Stimulated activated CD4-positive, alpha-beta T cell treated with anti-CD3 and anti-CD28 coated beads, Interleukin-2, amount 100 ng/mL, for 48 hours (primary cell): ENCODE results near the gene ZNF784.
"Not testable (repeated sequence)": the region's sequence is repeated elsewhere in the genome, so short reads cannot be mapped to it uniquely, and the experiment has no call there.

Experiments used
- DNase-seq, 2 donors: peaks; one replicate each; pipeline ENCODE4 v3.0.0-alpha.2; 2020

Gene ZNF784

DNA sequence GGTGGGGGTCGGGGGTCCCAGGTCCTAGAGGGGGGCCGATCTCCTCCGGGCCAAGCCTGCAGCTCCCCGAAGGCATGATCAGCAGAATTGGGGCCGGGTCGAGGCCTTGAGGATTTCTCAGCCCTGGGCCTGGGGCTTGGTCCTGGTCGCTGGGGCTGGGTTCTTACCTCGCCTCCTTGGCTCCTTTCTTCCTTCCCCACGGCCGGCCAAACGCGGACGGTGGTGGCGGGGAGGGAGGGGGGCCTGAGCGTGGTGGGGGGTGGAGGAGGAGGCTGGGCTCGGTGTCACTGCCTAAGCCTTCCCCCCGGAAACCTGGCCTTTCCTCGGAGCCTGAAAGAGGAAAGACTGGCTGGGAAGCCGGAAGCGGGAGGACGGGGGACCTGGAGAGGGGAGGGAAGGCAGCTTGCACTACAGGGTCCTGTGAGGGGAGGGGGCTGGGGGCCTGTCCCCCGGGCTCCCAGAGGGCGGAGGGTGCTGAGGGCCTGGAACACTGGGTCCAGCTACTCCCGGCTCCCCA, 43.7 kb downstream of the ZNF784 start, which contains the start of gene ZNF579:
TSS of gene ZNF579 (minus strand) at position 221 of the 517 bp plus-strand sequence. CDS start 1,209 bp downstream, outside the sequence.
- peak; percentile 78 for DNase-seq

- no peak for DNase-seq
These were observed 44.4 kb downstream of the ZNF784 start for GRCh38 chr19:55579766-55580621.

DNA sequence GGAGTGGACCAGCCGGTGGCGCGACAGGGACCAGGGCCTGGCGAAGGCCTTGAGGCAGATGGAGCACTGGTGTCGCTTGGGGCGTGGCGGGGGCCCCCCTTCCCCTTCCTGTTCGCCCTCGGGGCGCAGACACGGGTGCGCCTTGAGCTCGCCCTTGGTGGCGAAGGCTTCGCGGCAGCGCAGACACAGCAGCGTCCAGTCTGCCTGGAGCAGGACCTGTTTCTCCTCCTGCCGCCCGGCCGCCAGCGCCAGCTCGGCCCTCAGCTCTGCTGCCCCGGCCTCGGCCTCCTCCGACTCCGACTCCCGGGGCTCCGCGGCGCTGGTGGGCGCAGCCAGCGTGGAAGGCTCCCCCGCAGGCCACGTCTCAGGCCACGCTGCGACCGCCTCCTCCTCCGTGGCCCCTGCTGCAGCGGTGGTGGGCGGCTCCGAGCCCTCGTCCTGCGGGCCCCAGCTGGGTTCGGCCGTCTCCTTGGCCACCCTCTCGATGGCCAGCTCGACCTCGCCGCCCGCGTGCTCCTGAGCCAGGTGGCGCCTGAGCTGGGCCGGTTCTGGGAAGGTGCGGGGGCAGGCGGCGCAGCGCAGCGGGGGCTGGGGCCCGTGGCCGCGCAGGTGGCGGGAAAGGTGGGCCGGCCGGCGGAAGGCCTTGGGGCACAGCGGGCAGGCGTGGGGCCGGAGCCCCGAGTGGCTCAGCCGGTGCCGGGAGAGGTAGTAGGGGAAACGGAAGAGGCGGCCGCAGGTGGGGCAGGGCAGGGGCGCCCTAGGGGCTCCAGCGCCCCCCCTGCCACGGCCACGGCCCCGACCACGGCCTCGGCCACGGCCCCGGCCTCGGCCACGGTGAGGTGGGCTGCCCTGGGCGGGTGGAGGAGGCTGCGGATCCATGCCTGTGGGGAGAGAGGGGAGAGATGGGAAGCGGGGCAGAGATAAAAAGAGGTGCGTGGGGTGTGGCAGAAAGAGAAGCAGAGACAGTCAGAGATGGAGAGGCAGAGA, 45.3 kb downstream of the ZNF784 start:
- DNase-seq = no peak

GRCh38 chr19:55578031-55578760, 46.2 kb downstream of the ZNF784 start:
- DNase-seq = no peak

- no peak for DNase-seq
These were observed 47.6 kb downstream of the ZNF784 start for GRCh38 chr19:55576746-55577145.

- DNase-seq = not testable (repeated sequence)
These were observed 50.4 kb downstream of the ZNF784 start for GRCh38 chr19:55573929-55574328.
